HepG2 (cell line): ENCODE measurements around the gene KRTAP12-4. TPM values are rescaled to one million over a fixed set of nuclear protein-coding genes. Genes with fewer than 3 reads are reported as not detected.
A peak's percentile ranks its signal among the peaks of the same experiment; 100 is the strongest.

Source experiments
- ATAC-seq: fragments of 200-7000 bp; cut with Tn5 transposase; 3 replicates; pipeline ENCODE4 v1.9.1; 2020; ENCODE audit warnings: mild to moderate bottlenecking, moderate library complexity
- BruUV-seq: library from RNA; stranded (reverse); fragments of 400-500 nt; replicated peaks from 2 replicates; lab custom pipeline; 2021; lab: Mats Ljungman, UMichigan
- CTCF ChIA-PET: fragments of 300-600 bp; formaldehyde crosslinking; extraction: SDS; loops from one replicate; lab custom pipeline; 2021; ENCODE audit warnings: low total read pairs, inconsistent platforms, low intra/inter-chr PET ratio; lab: Yijun Ruan, JAX
- POLR2A ChIA-PET: fragments of 350-600 bp; sonication (Branson Sonifier 250); formaldehyde crosslinking; loops from one replicate; lab custom pipeline; 2020; ENCODE audit warnings: antibody characterized with exemption, inconsistent platforms; lab: Yijun Ruan, JAX
- DNase-seq: peaks from one replicate; pipeline ENCODE4 v3.0.0-alpha.2; 2015; ENCODE audit warnings: low spot score
- FAIRE-seq: peaks from 3 replicates; lab custom pipeline; 2011; peaks lifted over from hg19 to GRCh38; lab: Jason Lieb, UNC
- H2AFZ ChIP-seq: one replicate; pipeline ENCODE4 v1.6.1; 2011; ENCODE audit warnings: low read length, inconsistent platforms
- H3K27ac ChIP-seq: fragments of 300-600 bp; 3 replicates; pipeline ENCODE4 v1.8.0; 2011; ENCODE audit warnings: mixed run types, mild to moderate bottlenecking, mixed read lengths, low read length, inconsistent platforms; ENCODE audit not compliant: insufficient read depth; ENCODE audit errors: extremely low read length
- H3K27me3 ChIP-seq, 2 experiments: fragments of 200-600 bp in 1 of 2; 2 replicates in 1 of 2; 3 replicates in 1 of 2; pipeline versions ENCODE4 v1.6.0 to v1.8.0; 2011; ENCODE audit warnings: low read length in 2 of 2, mild to moderate bottlenecking in 2 of 2, moderate library complexity in 2 of 2, inconsistent platforms in 1 of 2; ENCODE audit not compliant: insufficient read depth in 2 of 2, control insufficient read depth in 1 of 2
- H3K36me3 ChIP-seq, 2 experiments: fragments of 200-600 bp in 1 of 2; replicated peaks in 1 of 2; 2 replicates in 1 of 2; 3 replicates in 1 of 2; pipeline versions ENCODE4 v1.5.1 to v1.8.0; 2011; ENCODE audit warnings: low read length in 2 of 2, inconsistent platforms in 1 of 2; ENCODE audit not compliant: insufficient read depth in 2 of 2, control insufficient read depth in 1 of 2
- H3K4me1 ChIP-seq: 2 replicates; pipeline ENCODE4 v1.5.1; 2012; ENCODE audit warnings: low read length, inconsistent platforms; ENCODE audit not compliant: insufficient read depth
- H3K4me2 ChIP-seq: 2 replicates; pipeline ENCODE4 v1.6.0; 2011; ENCODE audit warnings: low read depth, low read length, inconsistent platforms
- H3K4me3 ChIP-seq, 3 experiments: fragments of 200-600 bp in 1 of 3; sonication (generic), shearing (Covaris generic) in 1 of 3; replicated peaks in 1 of 3; 2 replicates each; pipeline ENCODE4 v1.5.1; 2011 to 2016; ENCODE audit warnings: low read length in 3 of 3, inconsistent platforms in 2 of 3, low read depth in 2 of 3, mild to moderate bottlenecking in 2 of 3, control low read depth in 1 of 3, mixed read lengths in 1 of 3; ENCODE audit not compliant: insufficient read depth in 1 of 3
- H3K79me2 ChIP-seq: one replicate; pipeline ENCODE4 v1.6.1; 2011; ENCODE audit warnings: low read length, inconsistent platforms; ENCODE audit not compliant: insufficient read depth
- H3K9ac ChIP-seq: 2 replicates; pipeline ENCODE4 v1.6.0; 2011; ENCODE audit warnings: mild to moderate bottlenecking, low read depth, low read length, inconsistent platforms; ENCODE audit not compliant: insufficient read depth
- H3K9me3 ChIP-seq: 2 replicates; pipeline ENCODE4 v1.5.1; 2012; ENCODE audit warnings: mild to moderate bottlenecking, low read length
- H4K20me1 ChIP-seq: 2 replicates; pipeline ENCODE4 v1.6.0; 2011; ENCODE audit warnings: inconsistent platforms, mild to moderate bottlenecking, low read length, moderate library complexity; ENCODE audit not compliant: insufficient read depth
- HOXA9 ChIP-seq: sonication (generic); formaldehyde crosslinking; IDR thresholded peaks from 2 replicates; pipeline ENCODE4 v1.8.1; 2022; ENCODE audit warnings: missing genetic modification reagents, mild to moderate bottlenecking, moderate library complexity, borderline replicate concordance
- KAT8 ChIP-seq: IDR thresholded peaks from 2 replicates; pipeline ENCODE4 v1.6.1; 2016; ENCODE audit warnings: missing genetic modification reagents, missing compliant biosample characterization
- MYC ChIP-seq: sonication (generic); formaldehyde crosslinking; IDR thresholded peaks from 2 replicates; pipeline ENCODE4 v1.9.0; 2021; ENCODE audit warnings: missing genetic modification reagents, borderline replicate concordance
- NFATC3 ChIP-seq: sonication (generic); formaldehyde crosslinking; IDR thresholded peaks from 2 replicates; pipeline ENCODE4 v1.5.1; 2020; ENCODE audit warnings: mild to moderate bottlenecking, missing genetic modification reagents
- PTBP1 ChIP-seq: fragments of 200-400 bp; formaldehyde crosslinking; IDR thresholded peaks from 2 replicates; pipeline ENCODE4 v1.6.1; 2018; ENCODE audit warnings: low read length, low read depth; ENCODE audit not compliant: poor library complexity, severe bottlenecking
- REL ChIP-seq: sonication (generic); formaldehyde crosslinking; conservative IDR thresholded peaks from 2 replicates; pipeline ENCODE4 v1.8.0; 2022; ENCODE audit warnings: mild to moderate bottlenecking, missing genetic modification reagents, moderate library complexity
- SNAPC2 ChIP-seq: sonication (generic); formaldehyde crosslinking; IDR thresholded peaks from 2 replicates; pipeline ENCODE4 v1.8.1; 2022; ENCODE audit warnings: mild to moderate bottlenecking, missing genetic modification reagents
- ZBTB38 ChIP-seq: sonication (generic); formaldehyde crosslinking; IDR thresholded peaks from 2 replicates; pipeline ENCODE4 v1.5.1; 2020; ENCODE audit warnings: mild to moderate bottlenecking, missing genetic modification reagents
- ZFP91 ChIP-seq: sonication (generic); formaldehyde crosslinking; IDR thresholded peaks from 2 replicates; pipeline ENCODE4 v1.9.0; 2022; ENCODE audit warnings: missing genetic modification reagents, mild to moderate bottlenecking, borderline replicate concordance
- ZFYVE20 ChIP-seq: sonication (generic); formaldehyde crosslinking; IDR thresholded peaks from 2 replicates; pipeline ENCODE4 v1.8.0; 2023; ENCODE audit warnings: low read depth, mild to moderate bottlenecking, moderate library complexity, missing genetic modification reagents, borderline replicate concordance
- ZMYM3 ChIP-seq: sonication (generic); formaldehyde crosslinking; IDR thresholded peaks from 2 replicates; pipeline ENCODE4 v1.5.1; 2020; ENCODE audit warnings: mild to moderate bottlenecking, missing genetic modification reagents
- ZNF292 ChIP-seq: sonication (generic); formaldehyde crosslinking; IDR thresholded peaks from 2 replicates; pipeline ENCODE4 v1.8.1; 2022; ENCODE audit warnings: mild to moderate bottlenecking, low read depth, missing genetic modification reagents, borderline replicate concordance
- ZNF33B ChIP-seq: sonication (generic); formaldehyde crosslinking; IDR thresholded peaks from 2 replicates; pipeline ENCODE4 v1.5.1; 2020; ENCODE audit warnings: mild to moderate bottlenecking, missing genetic modification reagents
- ZNF446 ChIP-seq: sonication (generic); formaldehyde crosslinking; IDR thresholded peaks from 2 replicates; pipeline ENCODE4 v1.5.0; 2020; ENCODE audit warnings: mild to moderate bottlenecking, missing genetic modification reagents
- ZNF550 ChIP-seq: sonication (generic); formaldehyde crosslinking; IDR thresholded peaks from 2 replicates; pipeline ENCODE4 v1.4.0; 2020; ENCODE audit warnings: mild to moderate bottlenecking, missing genetic modification reagents, borderline replicate concordance
- ZNF615 ChIP-seq: sonication (generic); formaldehyde crosslinking; IDR thresholded peaks from 2 replicates; pipeline ENCODE4 v1.5.0; 2020; ENCODE audit warnings: mild to moderate bottlenecking, missing genetic modification reagents, borderline replicate concordance
- ZNF788 ChIP-seq: sonication (generic); formaldehyde crosslinking; IDR thresholded peaks from 2 replicates; pipeline ENCODE4 v1.5.0; 2020; ENCODE audit warnings: mild to moderate bottlenecking, missing genetic modification reagents, borderline replicate concordance
- ZSCAN21 ChIP-seq: sonication (generic); formaldehyde crosslinking; IDR thresholded peaks from 2 replicates; pipeline ENCODE4 v1.8.0; 2022; ENCODE audit warnings: mild to moderate bottlenecking, missing genetic modification reagents, moderate library complexity, borderline replicate concordance
- WGBS: methylation state at CpG from one replicate; pipeline ENCODE4 v1.1.6; 2017; ENCODE audit warnings: low lambda C conversion rate; 5-methylcytosine and 5-hydroxymethylcytosine counted together
- in situ Hi-C: cut with HindIII; loops from 2 replicates; pipeline ENCODE4 v1.10.0; 2017; ENCODE audit warnings: low pct_unique_long_range_greater_than_20kb; ENCODE audit not compliant: extremely low pct_ligation_motif_present
- intact Hi-C: fragments of 100-400 bp; cut with micrococcal nuclease; formaldehyde crosslinking; loops from one replicate; pipeline ENCODE4 v1.10.0; 2022; ENCODE audit not compliant: unreplicated experiment
- polyA plus RNA-seq, 8 experiments: library from polyadenylated mRNA; depleted of rRNA in 3 of 8; stranded (reverse) in 7 of 8; unstranded in 1 of 8; fragments of >200 nt; fragmentation: Illumina TruSeq in 4 of 8; extraction: Trizol in 4 of 8; gene quantifications; 2 replicates each; pipeline versions ENCODE4 v1.2.1 to v1.2.3, GENCODE V29; 2011 to 2016; ENCODE audit warnings: low read depth in 4 of 8, missing spikeins in 1 of 8, mixed read lengths in 1 of 8; ENCODE audit not compliant: insufficient read depth in 1 of 8
- total RNA-seq, 5 experiments: library from RNA; depleted of rRNA; stranded (reverse); fragments of >200 nt; fragmentation: Illumina TruSeq; extraction: Trizol; gene quantifications; 2 replicates each; pipeline ENCODE4 v1.2.3, GENCODE V29; 2016; ENCODE audit warnings: low read depth in 1 of 5
- TF ChIP-seq, protein P1 (sequence below): sonication (generic); formaldehyde crosslinking; IDR thresholded peaks from 2 replicates; pipeline ENCODE4 v1.5.0; 2020; ENCODE audit warnings: mild to moderate bottlenecking, low read depth, missing genetic modification reagents, borderline replicate concordance

KRTAP12-4 gene
- total and polyA plus RNA-seq, 2 of the 13 experiments (the other 11 are each of a cell fraction or from before 2014, with no cell fraction given) = not detected

- TF ChIP-seq, protein P1, sequence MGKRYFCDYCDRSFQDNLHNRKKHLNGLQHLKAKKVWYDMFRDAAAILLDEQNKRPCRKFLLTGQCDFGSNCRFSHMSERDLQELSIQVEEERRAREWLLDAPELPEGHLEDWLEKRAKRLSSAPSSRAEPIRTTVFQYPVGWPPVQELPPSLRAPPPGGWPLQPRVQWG (CRISPR knock-in tag) = no peak
- TF ChIP-seq MYC (peak; percentile 23; the same call in 1 of the 2 replicates), ZFYVE20 (CRISPR knock-in tag) (no peak), ZNF446 (CRISPR knock-in tag) (peak; percentile 50; the same call in 1 of the 2 replicates)
- TF ChIP-seq, all 625 proteins: peak for 120
Measured at GRCh38 chr21:44702973-44703730, 48.7 kb upstream of the KRTAP12-4 start (continued).

GRCh38 chr21:44702111-44702972 is 47.9 kb upstream of the KRTAP12-4 start:
- H3K27ac ChIP-seq = no peak overlapping the region
- no peaks in the 10 kb centered on the region for H3K9me3 ChIP-seq
- H3K27me3 ChIP-seq = peaks cover 5 to 17% of the 10 kb centered on the region in 2 experiments; a peak in 3 of 5 replicates
- H3K79me2 ChIP-seq = no peaks in the 10 kb centered on the region
- no peaks in the 10 kb centered on the region for H4K20me1 ChIP-seq
- ChIA-PET POLR2A (no interaction called here), CTCF (no interaction called here)
- DNase-seq (no peak), ATAC-seq (peak; percentile 14), FAIRE-seq (no peak)
- no peaks in the 10 kb centered on the region for H3K36me3 ChIP-seq
- 0 out of 2 replicates have a peak overlapping the region, but pooled peaks have one; percentile 9 for H3K9ac ChIP-seq
- 68% methylated on average over 9 of the region's 22 CpGs for WGBS
- H3K4me2 ChIP-seq = peak overlapping the region; percentile 60
- peaks cover 71% of the 10 kb centered on the region for H3K4me1 ChIP-seq
- intact Hi-C loops (loop anchor here (5.0 kb wide), 1 partner anchor 35 kb away; no protein-coding TSS in a partner anchor), in situ Hi-C loops (no loop called here)
- H3K4me3 ChIP-seq = peak overlapping the region in 1 of 3 experiments; percentile 33; a peak in 1 of 6 replicates
- no peak overlapping the region for H2AFZ ChIP-seq
- no TSS peak for BruUV-seq
- TF ChIP-seq ZNF788 (CRISPR knock-in tag) (no peak), ZNF33B (no peak), ZFP91 (peak; percentile 18; the same call in 1 of the 2 replicates), SNAPC2 (CRISPR knock-in tag) (no peak), ZNF615 (CRISPR knock-in tag) (no peak), PTBP1 (no peak), HOXA9 (0 out of 2 replicates have a peak, but pooled peaks have one; percentile 15), ZNF292 (CRISPR knock-in tag) (no peak), NFATC3 (CRISPR knock-in tag) (no peak), KAT8 (CRISPR knock-in tag) (no peak), REL (CRISPR knock-in tag) (peak; percentile 22; the same call in 1 of the 2 replicates), ZSCAN21 (peak; percentile 5; the same call in 1 of the 2 replicates), ZBTB38 (CRISPR knock-in tag) (peak; percentile 8; the same call in 1 of the 2 replicates), ZMYM3 (peak; percentile 94), ZNF550 (CRISPR knock-in tag) (0 out of 2 replicates have a peak, but pooled peaks have one; percentile 19)
